Neutrophil (primary cell): ENCODE data around the gene DCDC1.

ENCODE experiments used
- H3K27ac ChIP-seq: fragments of 200-600 bp; sonication (generic); 2 replicates; pipeline ENCODE4 v1.5.1; 2016; ENCODE audit warnings: mild to moderate bottlenecking, moderate library complexity
- H3K27me3 ChIP-seq: fragments of 200-600 bp; sonication (generic); 2 replicates; pipeline ENCODE4 v1.6.0; 2016; ENCODE audit warnings: mild to moderate bottlenecking
- H3K36me3 ChIP-seq: fragments of 200-600 bp; sonication (generic); 2 replicates; pipeline ENCODE4 v1.5.1; 2017
- H3K4me1 ChIP-seq, 2 experiments: fragments of 200-600 bp in 1 of 2; sonication (generic) in 1 of 2; 1 replicate in 1 of 2; 2 replicates in 1 of 2; pipeline versions ENCODE4 v1.5.1 to v1.6.1; 2013 to 2016; ENCODE audit warnings: low read depth in 1 of 2, low read length in 1 of 2, mild to moderate bottlenecking in 1 of 2, moderate library complexity in 1 of 2; ENCODE audit not compliant: control insufficient read depth in 1 of 2, insufficient read depth in 1 of 2
- H3K4me3 ChIP-seq, 2 experiments: fragments of 200-600 bp in 1 of 2; sonication (generic) in 1 of 2; 1 replicate in 1 of 2; 2 replicates in 1 of 2; pipeline ENCODE4 v1.5.1; 2013 to 2016; ENCODE audit warnings: low read depth in 1 of 2, low read length in 1 of 2, mild to moderate bottlenecking in 1 of 2, moderate library complexity in 1 of 2
- H3K9me3 ChIP-seq: fragments of 200-600 bp; sonication (generic); 2 replicates; pipeline ENCODE4 v1.5.1; 2016
- TF ChIP-seq, protein P1 (sequence below): fragments of 200-600 bp; sonication (generic); IDR thresholded peaks from 2 replicates; pipeline ENCODE4 v1.5.1; 2016; ENCODE audit warnings: antibody characterized with exemption

Gene DCDC1

DNA sequence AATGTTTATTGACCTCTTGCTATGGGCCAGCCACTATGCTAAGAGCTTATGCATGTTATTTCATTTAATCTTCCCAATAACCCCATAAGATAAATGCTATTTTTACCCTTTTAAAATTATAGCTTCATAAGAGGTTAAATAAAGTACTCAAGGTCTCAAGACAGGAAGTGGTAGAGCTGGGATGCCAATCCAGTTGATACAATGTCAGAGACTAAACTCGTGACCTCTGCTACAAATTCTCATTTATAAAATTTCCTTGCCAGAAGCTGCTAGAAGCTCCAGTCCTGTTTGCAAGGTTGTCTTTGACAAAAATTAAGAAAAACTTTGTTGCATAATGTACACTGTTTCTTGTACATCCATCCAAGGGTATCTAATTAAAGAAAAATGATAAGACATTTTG is 517.4 kb downstream of the DCDC1 start:
- Histone ChIP-seq H3K9me3 (no peaks in the 10 kb centered on the region), H3K36me3 (no peaks in the 10 kb centered on the region), H3K27me3 (no peaks in the 10 kb centered on the region), H3K27ac (no peak overlapping the region), H3K4me1 (no peaks in the 10 kb centered on the region), H3K4me3 (no peak overlapping the region)
- TF ChIP-seq, protein P1, sequence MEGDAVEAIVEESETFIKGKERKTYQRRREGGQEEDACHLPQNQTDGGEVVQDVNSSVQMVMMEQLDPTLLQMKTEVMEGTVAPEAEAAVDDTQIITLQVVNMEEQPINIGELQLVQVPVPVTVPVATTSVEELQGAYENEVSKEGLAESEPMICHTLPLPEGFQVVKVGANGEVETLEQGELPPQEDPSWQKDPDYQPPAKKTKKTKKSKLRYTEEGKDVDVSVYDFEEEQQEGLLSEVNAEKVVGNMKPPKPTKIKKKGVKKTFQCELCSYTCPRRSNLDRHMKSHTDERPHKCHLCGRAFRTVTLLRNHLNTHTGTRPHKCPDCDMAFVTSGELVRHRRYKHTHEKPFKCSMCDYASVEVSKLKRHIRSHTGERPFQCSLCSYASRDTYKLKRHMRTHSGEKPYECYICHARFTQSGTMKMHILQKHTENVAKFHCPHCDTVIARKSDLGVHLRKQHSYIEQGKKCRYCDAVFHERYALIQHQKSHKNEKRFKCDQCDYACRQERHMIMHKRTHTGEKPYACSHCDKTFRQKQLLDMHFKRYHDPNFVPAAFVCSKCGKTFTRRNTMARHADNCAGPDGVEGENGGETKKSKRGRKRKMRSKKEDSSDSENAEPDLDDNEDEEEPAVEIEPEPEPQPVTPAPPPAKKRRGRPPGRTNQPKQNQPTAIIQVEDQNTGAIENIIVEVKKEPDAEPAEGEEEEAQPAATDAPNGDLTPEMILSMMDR, result no peak

DNA sequence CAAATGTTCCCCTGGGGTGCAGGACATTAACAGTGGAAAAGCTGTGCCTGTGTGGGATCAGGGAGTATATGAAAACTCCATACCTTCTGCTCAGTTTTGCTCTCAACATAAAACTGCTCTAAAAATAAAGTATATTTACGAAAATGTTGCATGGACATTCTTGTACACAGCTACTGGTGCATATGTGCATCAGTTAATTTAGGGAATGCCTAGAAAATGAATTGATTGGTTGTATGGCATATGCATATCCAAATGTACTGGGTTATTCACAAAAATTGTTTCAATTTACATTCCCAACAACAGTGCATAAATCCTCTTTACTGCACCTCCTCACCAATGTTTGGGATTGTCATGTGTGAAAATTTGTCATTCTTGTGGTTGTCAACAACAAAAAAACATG is 532.3 kb downstream of the DCDC1 start:
- Histone ChIP-seq H3K27ac (no peak overlapping the region), H3K4me1 (no peaks in the 10 kb centered on the region), H3K36me3 (no peaks in the 10 kb centered on the region), H3K27me3 (no peaks in the 10 kb centered on the region), H3K4me3 (no peak overlapping the region), H3K9me3 (no peaks in the 10 kb centered on the region)
- TF ChIP-seq, protein P1, result no peak

DNA sequence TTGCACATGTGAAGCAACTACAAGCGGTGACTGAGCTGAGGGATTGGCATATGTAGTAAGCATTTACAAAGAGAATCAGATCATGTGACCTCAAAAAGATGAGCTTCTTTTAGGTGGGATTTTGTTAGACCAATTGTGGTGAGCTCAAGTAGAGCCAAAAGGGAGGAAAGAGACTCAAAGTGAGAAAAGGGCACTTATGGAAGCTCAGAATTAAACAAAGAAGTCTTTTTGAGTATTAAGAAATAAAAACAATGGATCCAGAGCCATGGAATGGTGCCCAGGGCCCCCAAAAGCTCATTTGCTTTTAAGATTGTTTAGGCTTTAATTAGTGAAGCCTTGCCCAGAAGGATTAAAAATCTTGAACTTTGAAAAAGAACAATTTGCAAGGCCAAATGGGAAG is 536.7 kb downstream of the DCDC1 start:
- no peaks in the 10 kb centered on the region for H3K4me1 ChIP-seq
- no peaks in the 10 kb centered on the region for H3K9me3 ChIP-seq
- H3K27me3 ChIP-seq, result no peaks in the 10 kb centered on the region
- H3K4me3 ChIP-seq, result no peak overlapping the region
- TF ChIP-seq, protein P1, result no peak
- H3K27ac ChIP-seq, result no peak overlapping the region
- H3K36me3 ChIP-seq, result no peaks in the 10 kb centered on the region

DNA sequence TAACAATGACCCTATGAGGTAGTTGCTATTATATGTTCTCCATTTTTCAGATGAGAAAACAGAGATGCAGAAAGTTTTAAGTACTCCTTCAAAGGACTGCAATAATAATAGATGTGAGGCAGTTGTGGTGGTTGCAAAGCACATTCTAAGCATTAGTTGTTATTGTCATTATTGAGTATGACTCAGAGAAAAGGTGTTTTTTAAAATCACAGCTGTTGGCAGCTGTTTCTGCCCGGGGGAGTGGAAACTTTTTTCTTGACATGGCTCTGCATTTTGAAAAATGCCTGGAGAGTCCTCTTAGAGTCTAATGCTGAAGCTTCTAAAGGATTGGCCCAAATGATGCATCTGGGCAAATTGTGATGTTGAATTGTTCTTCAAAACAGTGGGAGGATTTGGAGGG is 538.9 kb downstream of the DCDC1 start:
- H3K4me3 ChIP-seq, result no peak overlapping the region
- H3K27me3 ChIP-seq, result no peaks in the 10 kb centered on the region
- TF ChIP-seq, protein P1, result no peak
- no peaks in the 10 kb centered on the region for H3K4me1 ChIP-seq
- H3K36me3 ChIP-seq, result no peaks in the 10 kb centered on the region
- H3K27ac ChIP-seq, result no peak overlapping the region
- H3K9me3 ChIP-seq, result no peaks in the 10 kb centered on the region

DNA sequence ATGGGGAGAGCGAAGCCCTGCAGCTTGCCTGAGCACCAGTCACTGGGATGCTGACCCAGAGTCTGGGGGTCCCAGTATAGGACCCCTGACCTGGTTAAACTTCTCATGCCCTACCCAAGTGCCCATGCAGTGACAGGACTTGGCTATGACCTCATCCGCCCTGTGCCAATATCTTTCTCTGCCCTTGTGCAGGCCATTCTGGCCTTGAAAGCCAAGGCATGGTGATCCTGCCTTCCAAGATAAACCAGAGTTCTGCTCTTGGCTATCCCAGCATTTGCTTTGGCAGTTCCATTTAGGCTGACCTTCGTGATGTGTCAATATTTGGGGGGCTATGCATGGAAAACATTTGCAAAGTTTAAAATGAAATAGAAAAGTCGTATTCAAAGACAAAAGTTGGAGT is 542.6 kb downstream of the DCDC1 start:
- TF ChIP-seq, protein P1, result no peak
- no peaks in the 10 kb centered on the region for H3K36me3 ChIP-seq

DNA sequence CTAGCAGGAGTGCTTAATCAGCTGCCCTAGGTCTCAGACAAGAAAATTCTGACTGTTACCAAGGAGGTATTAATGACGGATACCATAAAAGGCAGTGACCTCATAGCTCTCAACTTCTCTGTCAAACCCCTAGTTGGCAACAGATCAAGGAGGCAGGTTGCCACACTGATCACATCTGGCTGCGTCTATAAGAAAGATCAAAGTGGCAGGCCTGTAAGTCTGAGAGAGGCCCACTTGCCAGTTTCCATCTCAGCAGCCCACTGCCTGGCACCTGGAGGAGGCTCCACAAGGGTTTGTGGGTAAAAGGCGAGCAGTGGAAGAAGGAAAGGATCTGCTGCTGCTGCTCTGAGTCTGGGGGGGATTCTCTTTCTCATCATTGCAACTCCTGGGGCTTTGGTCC is 543.8 kb downstream of the DCDC1 start:
- Histone ChIP-seq H3K9me3 (no peaks in the 10 kb centered on the region), H3K27ac (no peak overlapping the region), H3K27me3 (no peaks in the 10 kb centered on the region), H3K4me1 (no peaks in the 10 kb centered on the region), H3K36me3 (no peaks in the 10 kb centered on the region), H3K4me3 (no peak overlapping the region)
- TF ChIP-seq, protein P1, result no peak

More for the DNA sequence above, 542.6 kb downstream of the DCDC1 start:
- no peak overlapping the region for H3K27ac ChIP-seq
- no peaks in the 10 kb centered on the region for H3K27me3 ChIP-seq
- no peaks in the 10 kb centered on the region for H3K9me3 ChIP-seq
- H3K4me1 ChIP-seq, result no peaks in the 10 kb centered on the region
- H3K4me3 ChIP-seq, result no peak overlapping the region
